ENCODE results near the gene RASA4B. TPM values are rescaled to one million over a fixed set of nuclear protein-coding genes. Genes with fewer than 3 reads are reported as not detected.
"Not testable (repeated sequence)": the region's sequence is repeated elsewhere in the genome, so short reads cannot be mapped to it uniquely, and the experiment has no call there.

The RASA4B gene
- total RNA-seq = 9.3 TPM
- long read RNA-seq, partial matches to known transcripts = 1 of 5 reads
- long read RNA-seq, other reads (novel, unspliced or antisense) = 4 of 5 reads

- DNase-seq (peak; percentile 39), ATAC-seq (ENCODE audit: poor library complexity) (peak; percentile 96)
- intact Hi-C loops (cut with DNase I) = not testable (repeated sequence)
Observed at GRCh38 chr7:102517550-102518147, at the start of gene RASA4B. Gene RASA4B (minus strand): TSS chr7:102517777. CDS start chr7:102517710, 67 bp downstream.

DNA sequence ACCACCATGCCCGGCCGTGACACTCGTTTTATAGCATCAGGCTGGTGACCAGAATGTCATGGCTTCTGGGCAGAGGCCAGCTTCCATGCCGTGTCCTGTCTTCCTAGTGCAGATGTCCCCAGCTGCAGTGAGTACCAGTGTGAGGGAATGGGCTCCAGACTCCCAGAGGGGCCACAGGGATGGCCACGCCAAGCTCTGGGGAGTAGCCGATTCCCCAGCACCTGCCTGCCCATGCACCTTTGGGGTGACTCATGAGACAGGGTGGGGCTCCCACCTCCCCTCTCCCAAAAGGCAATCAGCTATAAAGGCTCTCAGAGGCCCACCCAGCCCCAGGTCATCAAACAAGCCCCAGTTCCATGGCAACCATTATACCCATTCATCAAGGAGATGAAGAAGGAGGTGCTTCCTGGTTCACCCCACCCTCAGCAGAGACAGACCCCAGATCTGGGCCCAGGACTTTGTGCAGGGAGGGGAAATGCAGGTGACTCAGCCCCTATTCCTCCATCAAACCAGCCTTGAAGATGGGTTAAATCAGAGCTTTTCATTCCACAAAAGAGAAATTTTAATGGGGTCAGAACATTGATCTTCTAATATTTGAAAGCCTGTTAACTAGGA is 33.3 kb upstream of the RASA4B start, which contains the start of gene SPDYE2:
TSS of gene SPDYE2 (plus strand) at position 419 of the 615 bp plus-strand sequence. CDS start 2,030 bp downstream, outside the sequence.
- DNase-seq; intact Hi-C loops (cut with DNase I): not testable (repeated sequence)
- ATAC-seq (ENCODE audit: poor library complexity) = peak; percentile 25

- DNase-seq; intact Hi-C loops (cut with DNase I); ATAC-seq (ENCODE audit: poor library complexity): not testable (repeated sequence)
Observed at GRCh38 chr7:102546353-102546752, 28.8 kb upstream of the RASA4B start.

GRCh38 chr7:102545288-102545687 is 27.7 kb upstream of the RASA4B start:
- ATAC-seq (ENCODE audit: poor library complexity); intact Hi-C loops (cut with DNase I); DNase-seq: not testable (repeated sequence)

- ATAC-seq (ENCODE audit: poor library complexity); intact Hi-C loops (cut with DNase I); DNase-seq: not testable (repeated sequence)
Observed at GRCh38 chr7:102544372-102544771, 26.8 kb upstream of the RASA4B start.

DNA sequence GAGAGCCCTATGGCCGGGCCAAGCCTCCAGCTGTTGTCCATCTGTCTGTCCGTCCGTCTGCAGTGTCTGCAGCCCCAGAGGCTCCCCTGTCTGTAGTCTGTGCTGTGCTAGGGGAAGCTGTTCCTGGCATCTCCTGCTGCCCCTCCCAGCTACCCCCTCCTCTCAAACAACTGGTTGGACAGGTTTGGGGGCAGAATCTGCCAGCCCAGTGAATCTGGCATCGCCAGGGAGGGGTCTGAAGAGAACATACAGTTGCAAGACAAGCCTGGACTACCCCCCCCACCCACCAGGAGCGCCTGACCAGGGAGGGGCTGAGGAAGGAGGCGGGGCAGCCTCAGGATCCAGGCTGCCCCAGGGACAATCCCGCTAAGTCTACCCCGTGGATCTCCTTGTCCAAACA is 26.0 kb upstream of the RASA4B start, which contains the start of gene UPK3BL2:
TSS of gene UPK3BL2 (minus strand) at position 101 of the 400 bp plus-strand sequence. CDS start at position 41, 60 bp downstream.
- ATAC-seq (ENCODE audit: poor library complexity) = peak; percentile 27
- DNase-seq; intact Hi-C loops (cut with DNase I): not testable (repeated sequence)

DNA sequence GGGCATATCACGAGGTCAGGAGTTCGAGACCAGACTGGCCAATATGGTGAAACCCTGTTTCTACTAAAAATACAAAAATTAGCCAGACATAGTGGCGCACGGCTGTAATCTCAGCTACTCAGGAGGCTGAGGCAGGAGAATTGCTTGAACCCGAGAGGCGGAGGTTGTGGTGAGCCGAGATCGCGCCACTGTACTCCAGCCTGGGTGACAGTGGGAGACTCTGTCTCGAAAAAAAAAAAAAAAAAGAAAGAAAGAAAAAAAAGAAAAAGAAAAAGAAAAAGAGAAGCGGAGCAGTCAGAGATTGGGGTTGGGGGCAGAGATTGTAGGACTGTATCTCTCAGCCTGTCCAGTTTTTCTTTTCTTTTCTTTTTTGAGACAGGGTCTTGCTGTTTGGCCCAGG is 25.2 kb upstream of the RASA4B start:
- peak; percentile 38 for DNase-seq
- not testable (repeated sequence) for ATAC-seq (ENCODE audit: poor library complexity)

GRCh38 chr7:102542083-102542482 is 24.5 kb upstream of the RASA4B start:
- ATAC-seq (ENCODE audit: poor library complexity) (peak; percentile 2), DNase-seq (peak; percentile 22)
- intact Hi-C loops (cut with DNase I) = not testable (repeated sequence)

More for the DNA sequence above, 25.2 kb upstream of the RASA4B start:
- intact Hi-C loops (cut with DNase I) = not testable (repeated sequence)

GRCh38 chr7:102540604-102541003 is 23.0 kb upstream of the RASA4B start:
- intact Hi-C loops (cut with DNase I) = not testable (repeated sequence)

DNA sequence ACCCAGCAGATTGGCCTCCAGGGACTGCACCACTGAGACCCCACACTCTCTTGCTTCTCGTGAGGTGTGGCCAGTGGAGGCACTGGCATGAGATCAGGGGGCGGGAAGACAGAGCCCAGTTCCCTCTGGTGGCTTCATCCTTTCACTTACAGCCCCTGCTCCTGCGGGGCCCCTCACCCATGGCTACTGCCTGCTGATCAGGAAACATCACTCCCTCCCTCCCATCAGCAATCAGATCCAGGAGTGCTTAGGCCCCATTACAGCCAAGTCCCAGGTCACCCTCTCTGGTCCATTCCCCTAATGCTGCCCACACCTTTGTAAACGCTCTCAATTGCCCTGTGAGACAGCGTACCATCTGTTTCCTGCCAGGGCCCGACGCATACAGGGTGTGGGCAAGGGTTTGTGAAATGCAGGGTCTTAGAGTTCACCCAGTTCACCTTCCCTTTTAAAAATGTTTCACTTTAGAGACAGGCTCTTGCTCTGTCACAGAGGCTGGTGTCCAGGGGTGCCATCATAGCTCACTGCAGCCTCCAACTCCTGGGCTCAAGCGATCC is 17.6 kb upstream of the RASA4B start:
- intact Hi-C loops (cut with DNase I); ATAC-seq (ENCODE audit: poor library complexity); DNase-seq: not testable (repeated sequence)

More at GRCh38 chr7:102540604-102541003, 23.0 kb upstream of the RASA4B start:
- DNase-seq; ATAC-seq (ENCODE audit: poor library complexity): not testable (repeated sequence)

GRCh38 chr7:102532127-102532526 is 14.6 kb upstream of the RASA4B start:
- ATAC-seq (ENCODE audit: poor library complexity); intact Hi-C loops (cut with DNase I); DNase-seq: not testable (repeated sequence)

GRCh38 chr7:102531583-102531982 is 14.0 kb upstream of the RASA4B start:
- ATAC-seq (ENCODE audit: poor library complexity); intact Hi-C loops (cut with DNase I): not testable (repeated sequence)
- DNase-seq = peak; percentile 42

- DNase-seq; intact Hi-C loops (cut with DNase I): not testable (repeated sequence)
- peak; percentile 8 for ATAC-seq (ENCODE audit: poor library complexity)
Observed at GRCh38 chr7:102527822-102528793, 10.5 kb upstream of the RASA4B start.

DNA sequence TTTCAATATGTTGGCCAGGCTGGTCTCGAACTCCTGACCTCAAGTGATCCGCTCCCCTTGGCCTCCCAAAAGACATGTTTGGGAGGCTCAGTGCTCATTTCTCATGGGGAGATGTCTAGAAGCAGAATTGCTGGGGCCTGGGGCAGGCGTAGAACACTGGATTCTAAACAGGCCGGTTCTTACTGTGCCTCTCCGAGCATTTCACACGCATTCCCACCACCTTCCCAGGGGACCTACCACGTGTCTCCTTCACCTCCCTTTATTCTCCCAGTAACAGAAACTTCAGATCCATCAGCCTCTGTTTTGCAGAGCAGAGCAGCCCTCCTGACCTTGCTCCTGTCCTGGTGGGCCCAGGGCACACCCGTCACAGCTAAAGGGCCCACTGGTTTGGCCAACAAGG is 9.6 kb upstream of the RASA4B start:
- intact Hi-C loops (cut with DNase I); DNase-seq: not testable (repeated sequence)
- ATAC-seq (ENCODE audit: poor library complexity) = peak; percentile 42

DNA sequence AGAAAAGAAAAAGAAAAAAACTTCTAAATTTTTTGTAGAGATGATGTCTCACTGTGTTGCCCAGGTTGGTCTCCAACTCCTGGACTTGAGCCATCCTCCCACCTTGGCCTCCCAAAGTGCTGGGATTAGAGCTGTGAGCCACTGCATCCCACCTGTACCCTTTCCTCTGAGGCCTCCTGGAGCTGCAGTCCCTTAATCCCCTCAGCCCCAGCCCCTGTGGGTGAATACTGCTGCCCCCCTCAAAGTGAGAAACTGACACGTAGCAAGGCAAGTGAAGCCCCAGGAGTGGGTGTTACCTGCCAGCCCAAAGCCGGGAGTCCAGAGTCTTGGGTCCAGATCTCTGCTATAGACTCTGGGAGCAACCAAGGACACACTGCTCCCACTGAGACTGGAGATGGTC is 7.2 kb upstream of the RASA4B start:
- DNase-seq (peak; percentile 17), ATAC-seq (ENCODE audit: poor library complexity) (peak; percentile 3)
- intact Hi-C loops (cut with DNase I) = not testable (repeated sequence)

DNA sequence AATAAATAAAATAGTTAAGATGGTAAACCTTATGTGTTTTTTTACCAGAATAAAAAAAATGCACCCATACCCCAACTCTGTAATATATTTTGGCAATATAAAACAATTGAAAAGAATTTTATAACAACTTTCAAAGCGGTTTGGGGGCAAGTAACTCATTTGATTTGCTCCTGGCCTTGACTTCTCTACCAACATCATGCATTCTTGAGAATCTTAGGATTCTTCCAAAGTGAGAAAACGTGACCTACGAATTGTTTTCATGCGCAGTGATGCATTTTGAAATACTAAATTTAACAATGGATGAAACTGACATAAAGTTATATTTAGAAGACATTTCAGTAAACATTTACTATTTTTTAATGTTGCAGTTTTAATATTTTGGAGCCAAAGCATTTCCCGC is 3.2 kb upstream of the RASA4B start:
- intact Hi-C loops (cut with DNase I); ATAC-seq (ENCODE audit: poor library complexity); DNase-seq: not testable (repeated sequence)

DNA sequence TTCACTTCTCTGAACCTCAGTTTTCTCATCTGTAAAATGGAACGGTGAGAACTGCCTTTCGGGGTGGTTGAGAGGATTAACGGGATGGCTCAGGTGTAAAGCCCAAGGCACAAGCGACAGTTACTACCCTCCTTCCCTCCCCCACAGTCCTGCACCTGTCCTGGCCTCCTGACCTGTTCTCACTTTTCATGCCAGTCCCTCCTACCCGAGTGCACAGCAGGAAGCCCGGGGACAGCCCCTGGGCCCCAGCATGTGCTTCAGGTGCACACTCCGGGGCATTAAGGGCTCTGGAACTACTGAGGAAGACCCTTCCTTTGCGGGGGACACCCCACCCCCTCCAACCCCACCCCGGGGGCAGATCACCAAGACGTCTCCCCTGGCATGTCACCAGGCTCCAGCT is 626 bp downstream of the RASA4B start:
- intact Hi-C loops (cut with DNase I); ATAC-seq (ENCODE audit: poor library complexity); DNase-seq: not testable (repeated sequence)

GRCh38 chr7:102515889-102516288 is 1.7 kb downstream of the RASA4B start:
- DNase-seq; ATAC-seq (ENCODE audit: poor library complexity); intact Hi-C loops (cut with DNase I): not testable (repeated sequence)
